T-helper 2 cell treated with Interferon-gamma antibody and Interleukin-4, amounts not matched to agents 5 μg/mL and 100 μg/mL, for 36 hours (primary cell): ENCODE data around the gene RENBP.

Experiments
- DNase-seq: peaks from one replicate; pipeline ENCODE4 v3.0.0; 2021; ENCODE audit warnings: low spot score
- H3K27ac Mint-ChIP-seq: one replicate; pipeline ENCODE4 v1.8.0; 2021; ENCODE audit warnings: mild to moderate bottlenecking, mixed read lengths
- H3K27me3 Mint-ChIP-seq: one replicate; pipeline ENCODE4 v1.8.0; 2021; ENCODE audit warnings: low read depth, mixed read lengths
- H3K36me3 Mint-ChIP-seq: one replicate; pipeline ENCODE4 v1.8.0; 2021; ENCODE audit warnings: low read depth, mixed read lengths
- H3K4me1 Mint-ChIP-seq: one replicate; pipeline ENCODE4 v1.8.0; 2021; ENCODE audit warnings: low read depth, mixed read lengths
- H3K4me3 Mint-ChIP-seq: one replicate; pipeline ENCODE4 v1.8.0; 2022; ENCODE audit warnings: mild to moderate bottlenecking, moderate library complexity, mixed read lengths
- H3K9me3 Mint-ChIP-seq: one replicate; pipeline ENCODE4 v1.8.0; 2021; ENCODE audit warnings: mixed read lengths

Gene RENBP

GRCh38 chrX:153903238-153903980 is 41.0 kb downstream of the RENBP start:
- peaks cover 3% of the 10 kb centered on the region for H3K36me3 Mint-ChIP-seq
- no peak for DNase-seq
- no peak overlapping the region for H3K4me3 Mint-ChIP-seq
- peak overlapping the region; percentile 73 for H3K27ac Mint-ChIP-seq
- peaks cover 24% of the 10 kb centered on the region for H3K4me1 Mint-ChIP-seq
- no peaks in the 10 kb centered on the region for H3K9me3 Mint-ChIP-seq
- peaks cover 1% of the 10 kb centered on the region for H3K27me3 Mint-ChIP-seq

- no peak for DNase-seq
- Mint-ChIP-seq H3K27ac (no peak overlapping the region), H3K4me3 (no peak overlapping the region), H3K36me3 (no peaks in the 10 kb centered on the region), H3K4me1 (peaks cover 24% of the 10 kb centered on the region), H3K9me3 (no peaks in the 10 kb centered on the region), H3K27me3 (peaks cover 6% of the 10 kb centered on the region)
These were observed 42.1 kb downstream of the RENBP start for GRCh38 chrX:153902385-153902784.

GRCh38 chrX:153901753-153902140 is 42.7 kb downstream of the RENBP start:
- peaks cover 6% of the 10 kb centered on the region for H3K27me3 Mint-ChIP-seq
- no peaks in the 10 kb centered on the region for H3K36me3 Mint-ChIP-seq
- H3K4me3 Mint-ChIP-seq: peak overlapping the region; percentile 48
- H3K4me1 Mint-ChIP-seq: peaks cover 24% of the 10 kb centered on the region
- H3K9me3 Mint-ChIP-seq: no peaks in the 10 kb centered on the region
- peak overlapping the region; percentile 73 for H3K27ac Mint-ChIP-seq
- no peak for DNase-seq

GRCh38 chrX:153900831-153901752 is 43.4 kb downstream of the RENBP start:
- Mint-ChIP-seq H3K36me3 (no peaks in the 10 kb centered on the region), H3K27ac (peak overlapping the region; percentile 73), H3K27me3 (peaks cover 6% of the 10 kb centered on the region), H3K9me3 (no peaks in the 10 kb centered on the region), H3K4me1 (peaks cover 24% of the 10 kb centered on the region), H3K4me3 (peak overlapping the region; percentile 71)
- DNase-seq: peak; percentile 61

GRCh38 chrX:153897899-153898298 is 46.5 kb downstream of the RENBP start:
- Mint-ChIP-seq H3K27me3 (peaks cover 8% of the 10 kb centered on the region), H3K36me3 (no peaks in the 10 kb centered on the region), H3K4me3 (no peak overlapping the region)

GRCh38 chrX:153889123-153889522 is 55.3 kb downstream of the RENBP start:
- H3K4me3 Mint-ChIP-seq: no peak overlapping the region
- H3K4me1 Mint-ChIP-seq: peaks cover 1% of the 10 kb centered on the region
- no peak for DNase-seq
- no peaks in the 10 kb centered on the region for H3K9me3 Mint-ChIP-seq
- peaks cover 38% of the 10 kb centered on the region for H3K27me3 Mint-ChIP-seq
- no peaks in the 10 kb centered on the region for H3K36me3 Mint-ChIP-seq
- H3K27ac Mint-ChIP-seq: no peak overlapping the region

More at GRCh38 chrX:153897899-153898298, 46.5 kb downstream of the RENBP start:
- no peak overlapping the region for H3K27ac Mint-ChIP-seq
- H3K9me3 Mint-ChIP-seq: no peaks in the 10 kb centered on the region
- H3K4me1 Mint-ChIP-seq: peaks cover 14% of the 10 kb centered on the region
- DNase-seq: no peak

- Mint-ChIP-seq H3K27ac (no peak overlapping the region), H3K4me1 (peaks cover 1% of the 10 kb centered on the region), H3K36me3 (no peaks in the 10 kb centered on the region), H3K4me3 (no peak overlapping the region), H3K27me3 (peaks cover 39% of the 10 kb centered on the region), H3K9me3 (no peaks in the 10 kb centered on the region)
- DNase-seq: no peak
These were observed 56.1 kb downstream of the RENBP start for GRCh38 chrX:153888344-153888743.

GRCh38 chrX:153887385-153887784 is 57.1 kb downstream of the RENBP start:
- Mint-ChIP-seq H3K4me3 (no peak overlapping the region), H3K36me3 (no peaks in the 10 kb centered on the region), H3K9me3 (no peaks in the 10 kb centered on the region), H3K4me1 (peaks cover 1% of the 10 kb centered on the region), H3K27ac (no peak overlapping the region), H3K27me3 (peaks cover 36% of the 10 kb centered on the region)
- DNase-seq: no peak

- Mint-ChIP-seq H3K4me3 (no peak overlapping the region), H3K36me3 (no peaks in the 10 kb centered on the region), H3K9me3 (no peaks in the 10 kb centered on the region), H3K27me3 (peaks cover 35% of the 10 kb centered on the region), H3K4me1 (peaks cover 1% of the 10 kb centered on the region), H3K27ac (no peak overlapping the region)
- DNase-seq: no peak
These were observed 57.5 kb downstream of the RENBP start for GRCh38 chrX:153886915-153887314.

- Mint-ChIP-seq H3K4me1 (peaks cover 1% of the 10 kb centered on the region), H3K27ac (no peak within 1 kb of the TSS), H3K4me3 (peak within 1 kb of the TSS; percentile 61), H3K27me3 (peaks cover 35% of the 10 kb centered on the region), H3K9me3 (no peaks in the 10 kb centered on the region), H3K36me3 (no peaks in the 10 kb centered on the region)
- no peak for DNase-seq
These were observed 58.2 kb downstream of the RENBP start, which contains the start of gene L1CAM for GRCh38 chrX:153885968-153886903. L1CAM (minus strand) TSS chrX:153886173; CDS start chrX:153875836, 10,337 bp downstream.
